Measurements from ENCODE around the gene NLGN1.

DNA sequence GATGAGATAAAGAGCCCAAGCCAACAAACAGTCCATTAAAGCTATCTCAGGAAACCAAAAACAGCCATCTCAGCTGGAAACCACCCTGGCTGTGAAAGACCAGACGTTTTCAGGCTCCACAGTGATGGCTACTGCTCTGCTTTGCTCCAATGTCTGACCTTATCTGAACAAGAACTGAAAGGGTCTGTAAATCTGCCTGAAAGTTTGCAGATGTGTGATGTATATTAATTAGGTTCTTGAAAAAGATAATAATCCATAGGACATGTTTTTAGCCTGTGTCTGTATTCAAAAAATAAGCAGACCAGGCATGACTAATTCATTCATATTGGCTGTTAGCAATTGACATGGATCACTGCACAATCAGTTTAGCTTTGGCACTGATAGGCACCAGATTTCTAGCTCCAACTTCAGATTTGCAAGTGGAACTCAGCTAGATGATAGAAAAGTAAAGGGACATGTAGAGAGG is 850.2 kb downstream of the NLGN1 start:
- TF ChIP-seq POLR2AphosphoS5 (IDR thresholded peaks at IDR 0.05), result no peak
- no peak for TF ChIP-seq CTCF (IDR thresholded peaks at IDR 0.05)
- no peak for TF ChIP-seq POLR2A (IDR thresholded peaks at IDR 0.05; ENCODE audit: low read depth)
